Measurements from ENCODE around the gene TRIO.

TRIO gene

GRCh38 chr5:14171046-14171445, 27.9 kb downstream of the TRIO start:
- no peaks in the 10 kb centered on the region for H3K36me3 ChIP-seq (ENCODE audit: insufficient read depth, low read length)
- no peak overlapping the region for H3K27ac ChIP-seq (ENCODE audit: low read depth, low read length)
- H3K9me3 ChIP-seq (ENCODE audit: insufficient read depth, low read depth, low read length), result no peaks in the 10 kb centered on the region
- peaks cover 86% of the 10 kb centered on the region for H3K4me1 ChIP-seq (ENCODE audit: insufficient read depth, low read length)
- H3K27me3 ChIP-seq (ENCODE audit: insufficient read depth, low read length), result no peaks in the 10 kb centered on the region
- no peak overlapping the region for H3K9ac ChIP-seq (ENCODE audit: low read depth, low read length)
- no peak overlapping the region for H3K4me3 ChIP-seq (ENCODE audit: low read length)
- WGBS, result 93% methylated on average over 3 of the region's 4 CpGs

GRCh38 chr5:14171621-14172020, 28.5 kb downstream of the TRIO start:
- Histone ChIP-seq H3K4me1 (ENCODE audit: insufficient read depth, low read length) (peaks cover 81% of the 10 kb centered on the region), H3K9me3 (ENCODE audit: insufficient read depth, low read depth, low read length) (no peaks in the 10 kb centered on the region), H3K36me3 (ENCODE audit: insufficient read depth, low read length) (no peaks in the 10 kb centered on the region), H3K9ac (ENCODE audit: low read depth, low read length) (no peak overlapping the region), H3K4me3 (ENCODE audit: low read length) (no peak overlapping the region), H3K27ac (ENCODE audit: low read depth, low read length) (no peak overlapping the region), H3K27me3 (ENCODE audit: insufficient read depth, low read length) (no peaks in the 10 kb centered on the region)
- 73% methylated on average over 3 of the region's 3 CpGs for WGBS

GRCh38 chr5:14172149-14172795, 29.1 kb downstream of the TRIO start:
- no peak overlapping the region for H3K4me3 ChIP-seq (ENCODE audit: low read length)
- no peak overlapping the region for H3K9ac ChIP-seq (ENCODE audit: low read depth, low read length)
- H3K27ac ChIP-seq (ENCODE audit: low read depth, low read length), result no peak overlapping the region
- no peaks in the 10 kb centered on the region for H3K27me3 ChIP-seq (ENCODE audit: insufficient read depth, low read length)
- H3K36me3 ChIP-seq (ENCODE audit: insufficient read depth, low read length), result no peaks in the 10 kb centered on the region
- H3K9me3 ChIP-seq (ENCODE audit: insufficient read depth, low read depth, low read length), result no peaks in the 10 kb centered on the region
- H3K4me1 ChIP-seq (ENCODE audit: insufficient read depth, low read length), result peaks cover 81% of the 10 kb centered on the region
- 88% methylated on average over 5 of the region's 5 CpGs for WGBS

DNA sequence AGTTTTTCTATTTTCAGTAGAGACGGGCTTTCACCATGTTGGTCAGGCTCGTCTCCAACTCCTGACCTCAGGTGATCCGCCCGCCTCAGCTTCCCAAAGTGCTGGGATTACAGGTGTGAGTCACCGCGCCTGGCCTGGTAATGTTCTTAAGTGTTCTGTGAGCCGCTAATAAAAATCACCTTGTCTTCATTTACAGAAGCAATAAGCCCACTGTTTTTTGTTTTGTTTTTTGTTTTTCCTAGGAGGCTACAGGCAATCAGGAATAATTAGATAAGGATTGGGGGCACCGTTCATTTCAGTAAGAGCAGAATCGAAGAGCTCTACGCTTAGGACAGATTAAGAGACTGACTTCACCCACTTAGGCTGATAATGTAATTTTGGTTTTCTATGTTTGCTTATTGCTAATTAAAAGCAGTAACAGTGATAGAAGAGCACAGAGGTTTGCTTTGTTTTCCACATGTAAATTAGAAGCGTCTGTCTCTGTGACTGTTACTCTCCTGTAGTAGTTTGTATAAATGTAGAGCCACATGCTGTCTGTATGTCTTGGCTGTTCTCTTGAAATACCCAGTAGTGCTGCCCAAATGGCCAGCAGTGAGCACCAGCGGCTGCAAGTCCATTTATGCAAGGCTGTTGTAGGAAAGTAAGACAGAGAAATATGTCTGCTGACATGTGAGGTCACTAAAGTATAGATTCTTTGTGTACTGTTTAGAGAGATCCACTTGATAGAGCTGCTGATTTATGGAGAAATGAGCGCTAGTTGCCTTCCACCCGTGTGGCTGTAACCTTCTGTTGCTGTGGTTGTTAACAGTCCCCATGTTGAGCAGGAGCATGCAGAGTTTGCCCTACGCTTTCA, 30.5 kb downstream of the TRIO start:
- WGBS, result 69% methylated on average over 14 of the region's 15 CpGs
- H3K27me3 ChIP-seq (ENCODE audit: insufficient read depth, low read length), result no peaks in the 10 kb centered on the region
- no peaks in the 10 kb centered on the region for H3K36me3 ChIP-seq (ENCODE audit: insufficient read depth, low read length)
- no peak overlapping the region; the same call in 1 of the 2 replicates for H3K4me3 ChIP-seq (ENCODE audit: low read length)
- H3K27ac ChIP-seq (ENCODE audit: low read depth, low read length), result peak overlapping the region; percentile 34
- H3K4me1 ChIP-seq (ENCODE audit: insufficient read depth, low read length), result peaks cover 84% of the 10 kb centered on the region
- peak overlapping the region; percentile 1; the same call in 1 of the 2 replicates for H3K9ac ChIP-seq (ENCODE audit: low read depth, low read length)
- no peaks in the 10 kb centered on the region for H3K9me3 ChIP-seq (ENCODE audit: insufficient read depth, low read depth, low read length)

GRCh38 chr5:14174230-14174636, 31.1 kb downstream of the TRIO start:
- peak overlapping the region; percentile 34 for H3K27ac ChIP-seq (ENCODE audit: low read depth, low read length)
- 19% methylated on average over 8 of the region's 8 CpGs for WGBS
- no peaks in the 10 kb centered on the region for H3K36me3 ChIP-seq (ENCODE audit: insufficient read depth, low read length)
- H3K27me3 ChIP-seq (ENCODE audit: insufficient read depth, low read length), result no peaks in the 10 kb centered on the region
- H3K4me3 ChIP-seq (ENCODE audit: low read length), result no peak overlapping the region; the same call in 1 of the 2 replicates
- H3K9me3 ChIP-seq (ENCODE audit: insufficient read depth, low read depth, low read length), result no peaks in the 10 kb centered on the region
- H3K4me1 ChIP-seq (ENCODE audit: insufficient read depth, low read length), result peaks cover 85% of the 10 kb centered on the region
- H3K9ac ChIP-seq (ENCODE audit: low read depth, low read length), result no peak overlapping the region; the same call in 1 of the 2 replicates

- no peaks in the 10 kb centered on the region for H3K9me3 ChIP-seq (ENCODE audit: insufficient read depth, low read depth, low read length)
- H3K27ac ChIP-seq (ENCODE audit: low read depth, low read length), result no peak overlapping the region
- H3K9ac ChIP-seq (ENCODE audit: low read depth, low read length), result no peak overlapping the region
- WGBS, result 100% methylated on average over 1 of the region's 1 CpG
- no peak overlapping the region for H3K4me3 ChIP-seq (ENCODE audit: low read length)
- no peaks in the 10 kb centered on the region for H3K36me3 ChIP-seq (ENCODE audit: insufficient read depth, low read length)
- H3K27me3 ChIP-seq (ENCODE audit: insufficient read depth, low read length), result no peaks in the 10 kb centered on the region
- peaks cover 79% of the 10 kb centered on the region for H3K4me1 ChIP-seq (ENCODE audit: insufficient read depth, low read length)
Observed at GRCh38 chr5:14175381-14175780, 32.2 kb downstream of the TRIO start.

DNA sequence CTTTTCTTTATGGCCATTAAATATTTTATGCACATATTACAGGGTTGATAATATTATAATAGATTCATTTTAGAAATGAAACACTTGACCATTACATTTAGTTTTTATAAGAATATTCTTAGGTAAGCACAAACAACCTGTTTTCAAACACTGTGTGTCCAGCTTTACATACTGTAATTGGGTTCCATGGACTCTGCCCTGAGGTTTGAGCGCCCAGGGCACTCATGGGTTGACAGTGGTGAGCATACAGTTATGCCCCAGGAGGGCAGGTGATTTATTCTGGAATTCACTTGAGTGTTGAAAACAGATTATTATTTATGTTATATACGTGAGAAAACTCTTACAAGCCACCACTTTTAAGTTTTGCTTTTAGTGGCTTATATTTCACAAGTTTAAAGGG, 33.7 kb downstream of the TRIO start:
- H3K9me3 ChIP-seq (ENCODE audit: insufficient read depth, low read depth, low read length), result no peaks in the 10 kb centered on the region
- H3K9ac ChIP-seq (ENCODE audit: low read depth, low read length), result no peak overlapping the region
- 91% methylated on average over 1 of the region's 2 CpGs for WGBS
- H3K36me3 ChIP-seq (ENCODE audit: insufficient read depth, low read length), result no peaks in the 10 kb centered on the region
- H3K4me3 ChIP-seq (ENCODE audit: low read length), result no peak overlapping the region
- no peaks in the 10 kb centered on the region for H3K27me3 ChIP-seq (ENCODE audit: insufficient read depth, low read length)
- no peak overlapping the region for H3K27ac ChIP-seq (ENCODE audit: low read depth, low read length)
- peaks cover 76% of the 10 kb centered on the region for H3K4me1 ChIP-seq (ENCODE audit: insufficient read depth, low read length)

DNA sequence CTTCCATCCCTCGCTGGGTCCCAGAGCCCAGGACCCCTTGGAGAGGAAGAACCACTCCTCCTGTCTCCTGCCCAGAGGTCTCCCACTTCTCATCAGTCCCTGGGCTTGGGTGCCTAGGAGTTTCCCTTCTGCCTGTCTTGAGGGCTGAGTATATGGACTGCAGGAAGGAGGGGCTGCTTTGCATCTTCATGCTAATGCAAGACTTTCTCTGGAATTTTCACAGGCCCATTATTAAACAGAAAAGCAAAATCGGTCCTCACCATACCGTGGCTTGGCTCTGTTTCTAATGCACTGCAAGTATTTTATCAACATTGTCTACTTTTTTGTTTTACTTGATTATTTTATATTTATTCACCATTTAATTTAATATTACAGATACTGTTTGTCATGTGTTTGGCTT, 34.5 kb downstream of the TRIO start:
- H3K9ac ChIP-seq (ENCODE audit: low read depth, low read length), result no peak overlapping the region
- no peak overlapping the region for H3K27ac ChIP-seq (ENCODE audit: low read depth, low read length)
- 33% methylated on average over 3 of the region's 3 CpGs for WGBS

GRCh38 chr5:14178091-14178490, 34.9 kb downstream of the TRIO start:
- Histone ChIP-seq H3K9me3 (ENCODE audit: insufficient read depth, low read depth, low read length) (no peaks in the 10 kb centered on the region), H3K4me3 (ENCODE audit: low read length) (no peak overlapping the region), H3K36me3 (ENCODE audit: insufficient read depth, low read length) (no peaks in the 10 kb centered on the region), H3K27me3 (ENCODE audit: insufficient read depth, low read length) (no peaks in the 10 kb centered on the region), H3K27ac (ENCODE audit: low read depth, low read length) (no peak overlapping the region), H3K4me1 (ENCODE audit: insufficient read depth, low read length) (peaks cover 74% of the 10 kb centered on the region), H3K9ac (ENCODE audit: low read depth, low read length) (no peak overlapping the region)
- 66% methylated on average over 4 of the region's 4 CpGs for WGBS

More for the DNA sequence above, 34.5 kb downstream of the TRIO start:
- Histone ChIP-seq H3K4me1 (ENCODE audit: insufficient read depth, low read length) (peaks cover 74% of the 10 kb centered on the region), H3K36me3 (ENCODE audit: insufficient read depth, low read length) (no peaks in the 10 kb centered on the region), H3K9me3 (ENCODE audit: insufficient read depth, low read depth, low read length) (no peaks in the 10 kb centered on the region), H3K4me3 (ENCODE audit: low read length) (no peak overlapping the region), H3K27me3 (ENCODE audit: insufficient read depth, low read length) (no peaks in the 10 kb centered on the region)

- Histone ChIP-seq H3K4me1 (ENCODE audit: insufficient read depth, low read length) (peaks cover 74% of the 10 kb centered on the region), H3K9me3 (ENCODE audit: insufficient read depth, low read depth, low read length) (no peaks in the 10 kb centered on the region)
- WGBS, result 20% methylated on average over 1 of the region's 10 CpGs
Observed at GRCh38 chr5:14178671-14179211, 35.6 kb downstream of the TRIO start.

DNA sequence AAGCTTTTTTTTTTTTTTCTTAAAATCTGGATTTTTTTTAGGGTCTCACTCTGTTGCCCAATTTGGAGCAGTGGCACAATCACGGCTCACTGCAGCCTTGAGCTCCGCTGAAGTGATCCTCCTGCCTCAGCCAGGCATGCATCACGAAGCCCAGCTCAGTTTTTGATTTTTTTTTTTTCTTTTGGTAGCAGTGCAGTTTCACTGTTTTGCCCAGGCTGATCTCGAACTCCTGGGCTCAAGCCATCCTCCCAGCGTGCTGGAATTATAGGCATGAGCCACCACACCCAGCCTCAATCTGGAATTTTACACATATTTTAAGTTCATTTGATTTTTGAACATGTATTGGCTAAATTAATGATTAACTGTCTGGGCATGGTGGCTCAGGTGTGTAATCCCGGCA, 36.3 kb downstream of the TRIO start:
- Histone ChIP-seq H3K4me3 (ENCODE audit: low read length) (no peak overlapping the region), H3K9me3 (ENCODE audit: insufficient read depth, low read depth, low read length) (no peaks in the 10 kb centered on the region), H3K36me3 (ENCODE audit: insufficient read depth, low read length) (no peaks in the 10 kb centered on the region), H3K4me1 (ENCODE audit: insufficient read depth, low read length) (peaks cover 74% of the 10 kb centered on the region), H3K27ac (ENCODE audit: low read depth, low read length) (no peak overlapping the region), H3K9ac (ENCODE audit: low read depth, low read length) (no peak overlapping the region), H3K27me3 (ENCODE audit: insufficient read depth, low read length) (no peaks in the 10 kb centered on the region)
- WGBS, result 50% methylated on average over 6 of the region's 6 CpGs

More at GRCh38 chr5:14178671-14179211, 35.6 kb downstream of the TRIO start:
- H3K27me3 ChIP-seq (ENCODE audit: insufficient read depth, low read length), result no peaks in the 10 kb centered on the region
- no peaks in the 10 kb centered on the region for H3K36me3 ChIP-seq (ENCODE audit: insufficient read depth, low read length)
- H3K9ac ChIP-seq (ENCODE audit: low read depth, low read length), result no peak overlapping the region
- H3K4me3 ChIP-seq (ENCODE audit: low read length), result peak overlapping the region; percentile 17
- peak overlapping the region; percentile 33; the same call in 1 of the 2 replicates for H3K27ac ChIP-seq (ENCODE audit: low read depth, low read length)
